ENCODE data around the gene SUPT20HL2. TPM values are rescaled to one million over a fixed set of nuclear protein-coding genes. Genes with fewer than 3 reads are reported as not detected.
"Not testable (repeated sequence)": the region's sequence is repeated elsewhere in the genome, so short reads cannot be mapped to it uniquely, and the experiment has no call there.

The SUPT20HL2 gene
- total RNA-seq = not detected
- not detected for polyA plus RNA-seq

DNA sequence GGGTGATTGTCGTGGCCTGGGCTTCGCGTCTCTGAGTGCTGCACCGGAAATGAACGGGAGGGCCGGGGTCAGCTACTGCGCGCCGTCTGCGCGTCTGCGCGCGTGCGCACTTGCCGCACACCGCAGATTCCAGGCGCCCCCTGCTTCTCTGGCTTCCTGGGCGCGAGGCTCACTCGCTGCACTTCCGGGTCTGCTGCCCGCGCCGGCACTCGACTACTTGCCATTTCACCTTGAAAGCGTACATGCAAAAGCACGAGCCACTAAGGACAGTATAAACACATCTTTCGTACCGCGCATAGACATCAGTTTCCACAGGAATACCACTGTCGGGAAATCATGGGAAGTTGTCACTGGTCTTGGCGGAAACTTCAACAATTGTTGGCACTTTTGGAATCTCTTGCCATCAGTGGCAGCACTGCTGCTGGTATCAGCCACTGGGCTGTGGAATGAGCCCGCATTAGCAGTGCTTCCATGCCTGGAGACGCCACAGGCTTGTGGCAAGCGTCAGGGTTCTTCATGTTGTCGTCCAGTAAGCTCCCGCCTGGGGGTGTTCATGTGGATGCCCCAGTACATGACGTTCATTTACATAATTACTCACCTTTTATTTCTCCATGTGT lies at the start of gene SUPT20HL2:
TSS of gene SUPT20HL2 (minus strand) at position 51 of the 617 bp plus-strand sequence. CDS start 754 bp downstream, outside the sequence.
- no peak for DNase-seq (ENCODE audit: low spot score)
- H3K4me1 ChIP-seq (ENCODE audit: control insufficient read depth in 4 of 4, insufficient read depth in 4 of 4, low read length in 3 of 4) = no peaks in the 10 kb centered on the region
- H3K9me3 ChIP-seq (ENCODE audit: control insufficient read depth in 4 of 4, low read length in 3 of 4) = no peaks in the 10 kb centered on the region
- no peaks in the 10 kb centered on the region for H3K36me3 ChIP-seq (ENCODE audit: control insufficient read depth in 4 of 4, insufficient read depth in 3 of 4, low read depth in 1 of 4, low read length in 3 of 4)
- no peak within 1 kb of the TSS for H3K4me3 ChIP-seq (ENCODE audit: low read depth in 1 of 3, low read length in 3 of 3)
- TF ChIP-seq, protein P1, sequence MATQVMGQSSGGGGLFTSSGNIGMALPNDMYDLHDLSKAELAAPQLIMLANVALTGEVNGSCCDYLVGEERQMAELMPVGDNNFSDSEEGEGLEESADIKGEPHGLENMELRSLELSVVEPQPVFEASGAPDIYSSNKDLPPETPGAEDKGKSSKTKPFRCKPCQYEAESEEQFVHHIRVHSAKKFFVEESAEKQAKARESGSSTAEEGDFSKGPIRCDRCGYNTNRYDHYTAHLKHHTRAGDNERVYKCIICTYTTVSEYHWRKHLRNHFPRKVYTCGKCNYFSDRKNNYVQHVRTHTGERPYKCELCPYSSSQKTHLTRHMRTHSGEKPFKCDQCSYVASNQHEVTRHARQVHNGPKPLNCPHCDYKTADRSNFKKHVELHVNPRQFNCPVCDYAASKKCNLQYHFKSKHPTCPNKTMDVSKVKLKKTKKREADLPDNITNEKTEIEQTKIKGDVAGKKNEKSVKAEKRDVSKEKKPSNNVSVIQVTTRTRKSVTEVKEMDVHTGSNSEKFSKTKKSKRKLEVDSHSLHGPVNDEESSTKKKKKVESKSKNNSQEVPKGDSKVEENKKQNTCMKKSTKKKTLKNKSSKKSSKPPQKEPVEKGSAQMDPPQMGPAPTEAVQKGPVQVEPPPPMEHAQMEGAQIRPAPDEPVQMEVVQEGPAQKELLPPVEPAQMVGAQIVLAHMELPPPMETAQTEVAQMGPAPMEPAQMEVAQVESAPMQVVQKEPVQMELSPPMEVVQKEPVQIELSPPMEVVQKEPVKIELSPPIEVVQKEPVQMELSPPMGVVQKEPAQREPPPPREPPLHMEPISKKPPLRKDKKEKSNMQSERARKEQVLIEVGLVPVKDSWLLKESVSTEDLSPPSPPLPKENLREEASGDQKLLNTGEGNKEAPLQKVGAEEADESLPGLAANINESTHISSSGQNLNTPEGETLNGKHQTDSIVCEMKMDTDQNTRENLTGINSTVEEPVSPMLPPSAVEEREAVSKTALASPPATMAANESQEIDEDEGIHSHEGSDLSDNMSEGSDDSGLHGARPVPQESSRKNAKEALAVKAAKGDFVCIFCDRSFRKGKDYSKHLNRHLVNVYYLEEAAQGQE (IDR thresholded peaks at IDR 0.05) = no peak
- TF ChIP-seq YY1 (IDR thresholded peaks at IDR 0.05) = no peak
- no peak for TF ChIP-seq JUND (IDR thresholded peaks at IDR 0.05)
- no peak for TF ChIP-seq FOXA1 (IDR thresholded peaks at IDR 0.05)
- TF ChIP-seq, protein P2, sequence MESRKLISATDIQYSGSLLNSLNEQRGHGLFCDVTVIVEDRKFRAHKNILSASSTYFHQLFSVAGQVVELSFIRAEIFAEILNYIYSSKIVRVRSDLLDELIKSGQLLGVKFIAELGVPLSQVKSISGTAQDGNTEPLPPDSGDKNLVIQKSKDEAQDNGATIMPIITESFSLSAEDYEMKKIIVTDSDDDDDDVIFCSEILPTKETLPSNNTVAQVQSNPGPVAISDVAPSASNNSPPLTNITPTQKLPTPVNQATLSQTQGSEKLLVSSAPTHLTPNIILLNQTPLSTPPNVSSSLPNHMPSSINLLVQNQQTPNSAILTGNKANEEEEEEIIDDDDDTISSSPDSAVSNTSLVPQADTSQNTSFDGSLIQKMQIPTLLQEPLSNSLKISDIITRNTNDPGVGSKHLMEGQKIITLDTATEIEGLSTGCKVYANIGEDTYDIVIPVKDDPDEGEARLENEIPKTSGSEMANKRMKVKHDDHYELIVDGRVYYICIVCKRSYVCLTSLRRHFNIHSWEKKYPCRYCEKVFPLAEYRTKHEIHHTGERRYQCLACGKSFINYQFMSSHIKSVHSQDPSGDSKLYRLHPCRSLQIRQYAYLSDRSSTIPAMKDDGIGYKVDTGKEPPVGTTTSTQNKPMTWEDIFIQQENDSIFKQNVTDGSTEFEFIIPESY (IDR thresholded peaks at IDR 0.05) = no peak
- TF ChIP-seq, protein P3, sequence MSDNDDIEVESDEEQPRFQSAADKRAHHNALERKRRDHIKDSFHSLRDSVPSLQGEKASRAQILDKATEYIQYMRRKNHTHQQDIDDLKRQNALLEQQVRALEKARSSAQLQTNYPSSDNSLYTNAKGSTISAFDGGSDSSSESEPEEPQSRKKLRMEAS (IDR thresholded peaks at IDR 0.05) = no peak
- TF ChIP-seq, protein P4, sequence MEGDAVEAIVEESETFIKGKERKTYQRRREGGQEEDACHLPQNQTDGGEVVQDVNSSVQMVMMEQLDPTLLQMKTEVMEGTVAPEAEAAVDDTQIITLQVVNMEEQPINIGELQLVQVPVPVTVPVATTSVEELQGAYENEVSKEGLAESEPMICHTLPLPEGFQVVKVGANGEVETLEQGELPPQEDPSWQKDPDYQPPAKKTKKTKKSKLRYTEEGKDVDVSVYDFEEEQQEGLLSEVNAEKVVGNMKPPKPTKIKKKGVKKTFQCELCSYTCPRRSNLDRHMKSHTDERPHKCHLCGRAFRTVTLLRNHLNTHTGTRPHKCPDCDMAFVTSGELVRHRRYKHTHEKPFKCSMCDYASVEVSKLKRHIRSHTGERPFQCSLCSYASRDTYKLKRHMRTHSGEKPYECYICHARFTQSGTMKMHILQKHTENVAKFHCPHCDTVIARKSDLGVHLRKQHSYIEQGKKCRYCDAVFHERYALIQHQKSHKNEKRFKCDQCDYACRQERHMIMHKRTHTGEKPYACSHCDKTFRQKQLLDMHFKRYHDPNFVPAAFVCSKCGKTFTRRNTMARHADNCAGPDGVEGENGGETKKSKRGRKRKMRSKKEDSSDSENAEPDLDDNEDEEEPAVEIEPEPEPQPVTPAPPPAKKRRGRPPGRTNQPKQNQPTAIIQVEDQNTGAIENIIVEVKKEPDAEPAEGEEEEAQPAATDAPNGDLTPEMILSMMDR (IDR thresholded peaks at IDR 0.05; ENCODE audit: low read depth, low read length, missing input control) = no peak
- no peak for TF ChIP-seq HNF4G (IDR thresholded peaks at IDR 0.05)
- TF ChIP-seq TAF1 (conservative IDR thresholded peaks at IDR 0.05) = no peak
- no peak for TF ChIP-seq NR2F2 (IDR thresholded peaks at IDR 0.05)
- no peak for TF ChIP-seq RAD21 (IDR thresholded peaks at IDR 0.05)
- TF ChIP-seq GABPA (IDR thresholded peaks at IDR 0.05 in 1 of 2, conservative IDR thresholded peaks at IDR 0.05 in 1 of 2) = no peak
- no peak for TF ChIP-seq EGR1 (IDR thresholded peaks at IDR 0.05; ENCODE audit: low read depth in 2 of 2)
- TF ChIP-seq SP1 (IDR thresholded peaks at IDR 0.05) = no peak
- no peak for TF ChIP-seq RXRA (IDR thresholded peaks at IDR 0.05)
- no peaks in the 10 kb centered on the region for H3K27me3 ChIP-seq (ENCODE audit: control insufficient read depth in 4 of 4, insufficient read depth in 4 of 4, low read length in 3 of 4)
- WGBS = 94% methylated on average over 39 of the region's 39 CpGs
- no peak within 1 kb of the TSS for H3K27ac ChIP-seq (ENCODE audit: low read depth in 1 of 2, low read length in 2 of 2)
- H3K9ac ChIP-seq (ENCODE audit: low read depth in 1 of 2, low read length in 2 of 2) = no peak within 1 kb of the TSS

DNA sequence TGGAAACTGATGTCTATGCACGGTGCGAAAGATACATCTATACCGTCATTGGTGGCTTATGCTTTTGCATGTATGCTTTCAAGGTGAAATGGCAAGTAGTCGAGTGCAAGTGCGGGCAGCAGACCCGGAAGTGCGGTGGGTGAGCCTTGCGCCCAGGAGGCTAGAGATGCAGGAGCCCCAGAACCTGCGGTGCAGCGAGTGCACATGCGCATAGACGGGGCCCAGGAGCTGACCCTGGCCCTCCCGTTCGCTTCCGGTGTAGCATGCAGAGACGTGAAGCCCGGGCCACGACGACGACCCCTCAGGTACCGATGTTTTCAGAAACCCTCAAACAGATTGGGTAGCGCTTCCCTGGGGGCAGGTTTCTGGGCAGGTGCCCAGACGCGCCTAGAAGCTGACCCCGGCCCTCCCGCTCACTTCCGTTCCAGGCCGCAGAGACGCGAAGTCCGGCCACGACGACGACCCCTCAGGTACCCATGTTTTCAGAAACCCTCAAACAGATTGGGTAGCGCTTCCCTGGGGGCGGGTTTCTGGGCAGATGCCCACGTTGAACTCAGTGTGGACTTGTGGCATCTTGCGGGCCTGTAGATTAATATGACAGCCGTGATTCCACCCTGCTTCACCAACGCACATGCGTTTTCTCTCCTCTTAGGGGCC lies 48.3 kb upstream of the SUPT20HL2 start:
- H3K9ac ChIP-seq (ENCODE audit: low read depth in 1 of 2, low read length in 2 of 2); H3K9me3 ChIP-seq (ENCODE audit: control insufficient read depth in 4 of 4, low read length in 3 of 4); DNase-seq (ENCODE audit: low spot score); H3K27ac ChIP-seq (ENCODE audit: low read depth in 1 of 2, low read length in 2 of 2); H3K4me3 ChIP-seq (ENCODE audit: low read depth in 1 of 3, low read length in 3 of 3); H3K36me3 ChIP-seq (ENCODE audit: control insufficient read depth in 4 of 4, insufficient read depth in 3 of 4, low read depth in 1 of 4, low read length in 3 of 4); H3K27me3 ChIP-seq (ENCODE audit: control insufficient read depth in 4 of 4, insufficient read depth in 4 of 4, low read length in 3 of 4); H3K4me1 ChIP-seq (ENCODE audit: control insufficient read depth in 4 of 4, insufficient read depth in 4 of 4, low read length in 3 of 4): not testable (repeated sequence)
- 97% methylated on average over 35 of the region's 41 CpGs for WGBS

Data from liver (tissue), 9 donors.